OCI-LY1 (cell line): ENCODE data around the gene CDX2.

ENCODE experiments used
- CTCF ChIP-seq: fragments of 200-600 bp; sonication (generic), shearing (Covaris generic); IDR thresholded peaks from 2 replicates; pipeline ENCODE4 v1.5.1; 2017; ENCODE audit warnings: mild to moderate bottlenecking, antibody characterized with exemption, low read length, moderate library complexity, mixed read lengths
- EZH2 ChIP-seq: fragments of 200-600 bp; sonication (generic), shearing (Covaris generic); IDR thresholded peaks from 2 replicates; pipeline ENCODE4 v1.8.0; 2017; ENCODE audit warnings: borderline replicate concordance, mixed run types, mild to moderate bottlenecking, antibody characterized with exemption, low read length, moderate library complexity, mixed read lengths

- TF ChIP-seq CTCF: no peak
- no peak for TF ChIP-seq EZH2
Observed at GRCh38 chr13:27976362-27977091, 7.4 kb upstream of the CDX2 start.
